CD14-positive monocyte (primary cell): ENCODE results near the gene RHOF. TPM values are rescaled to one million over a fixed set of nuclear protein-coding genes. Genes with fewer than 3 reads are reported as not detected.

Source experiments
- DNase-seq, 3 donors: peaks; one replicate each; pipeline ENCODE4 v3.0.0-alpha.2; 2011 to 2022
- H2AFZ ChIP-seq: 2 replicates; pipeline ENCODE4 v1.6.0; 2012; ENCODE audit warnings: mild to moderate bottlenecking, low read depth, low read length, inconsistent platforms; ENCODE audit not compliant: insufficient read depth, poor library complexity, severe bottlenecking
- H3K27ac ChIP-seq, 2 donors: 1 replicate in 1 of 2; 2 replicates in 1 of 2; pipeline ENCODE4 v1.5.1; 2012 to 2013; ENCODE audit warnings: low read length in 2 of 2, control low read depth in 1 of 2, inconsistent platforms in 1 of 2, low read depth in 1 of 2, mild to moderate bottlenecking in 1 of 2
- H3K27me3 ChIP-seq, 2 donors: one replicate each; pipeline versions ENCODE4 v1.6.0 to v1.6.1; 2011 to 2013; ENCODE audit warnings: low read length in 2 of 2; ENCODE audit not compliant: control insufficient read depth in 2 of 2, insufficient read depth in 2 of 2
- H3K36me3 ChIP-seq, 2 donors: replicated peaks in 1 of 2; 1 replicate in 1 of 2; 2 replicates in 1 of 2; pipeline versions ENCODE4 v1.5.1 to v1.6.1; 2012 to 2013; ENCODE audit warnings: low read length in 2 of 2, control low read depth in 1 of 2, inconsistent platforms in 1 of 2, mild to moderate bottlenecking in 1 of 2; ENCODE audit not compliant: insufficient read depth in 2 of 2, control insufficient read depth in 1 of 2
- H3K4me1 ChIP-seq, 2 donors: 1 replicate in 1 of 2; 2 replicates in 1 of 2; pipeline versions ENCODE4 v1.5.1 to v1.6.1; 2012 to 2013; ENCODE audit warnings: low read length in 2 of 2, control low read depth in 1 of 2, inconsistent platforms in 1 of 2, mild to moderate bottlenecking in 1 of 2, moderate library complexity in 1 of 2; ENCODE audit not compliant: insufficient read depth in 2 of 2, control insufficient read depth in 1 of 2
- H3K4me2 ChIP-seq: replicated peaks from 2 replicates; pipeline ENCODE3; 2012; ENCODE audit warnings: low read length, moderate library complexity, mild to moderate bottlenecking; ENCODE audit not compliant: poor library complexity, severe bottlenecking; ENCODE audit errors: extremely low read depth
- H3K4me3 ChIP-seq, 3 experiments: fragments of 200-600 bp in 1 of 3; sonication (generic) in 1 of 3; replicated peaks in 1 of 3; 1 replicate in 2 of 3; 2 replicates in 1 of 3; pipeline ENCODE4 v1.5.1; 2011 to 2013; ENCODE audit warnings: low read length in 3 of 3, mild to moderate bottlenecking in 3 of 3, control low read depth in 2 of 3, low read depth in 2 of 3, inconsistent platforms in 1 of 3, moderate library complexity in 1 of 3
- H3K79me2 ChIP-seq: 2 replicates; pipeline ENCODE4 v1.6.0; 2012; ENCODE audit warnings: mild to moderate bottlenecking, control low read depth, inconsistent platforms, low read length, moderate library complexity; ENCODE audit not compliant: insufficient read depth
- H3K9ac ChIP-seq: 2 replicates; pipeline ENCODE4 v1.6.0; 2017; ENCODE audit warnings: low read length, mild to moderate bottlenecking; ENCODE audit not compliant: insufficient read depth, poor library complexity, severe bottlenecking
- H3K9me3 ChIP-seq, 2 donors: replicated peaks in 1 of 2; 1 replicate in 1 of 2; 2 replicates in 1 of 2; pipeline versions ENCODE4 v1.5.1 to v1.6.1; 2012 to 2013; ENCODE audit warnings: low read length in 2 of 2, control low read depth in 1 of 2; ENCODE audit not compliant: control insufficient read depth in 1 of 2, insufficient read depth in 1 of 2
- H4K20me1 ChIP-seq: 2 replicates; pipeline ENCODE4 v1.6.0; 2012; ENCODE audit warnings: mild to moderate bottlenecking, low read length, control low read depth, moderate library complexity; ENCODE audit not compliant: insufficient read depth
- H3K27ac Mint-ChIP-seq, 7 donors: one replicate each; pipeline ENCODE4 v1.8.0; 2020; ENCODE audit warnings: mild to moderate bottlenecking in 7 of 7, mixed read lengths in 7 of 7, moderate library complexity in 6 of 7, inconsistent platforms in 2 of 7
- H3K27me3 Mint-ChIP-seq, 3 donors: one replicate each; pipeline ENCODE4 v1.8.0; 2021 to 2022; ENCODE audit warnings: low read depth in 3 of 3, mild to moderate bottlenecking in 3 of 3, mixed read lengths in 3 of 3, moderate library complexity in 3 of 3, inconsistent platforms in 1 of 3
- H3K36me3 Mint-ChIP-seq, 2 donors: one replicate each; pipeline ENCODE4 v1.8.0; 2020; ENCODE audit warnings: mixed read lengths in 2 of 2, inconsistent platforms in 1 of 2, mild to moderate bottlenecking in 1 of 2
- H3K4me1 Mint-ChIP-seq: one replicate; pipeline ENCODE4 v1.8.0; 2020; ENCODE audit warnings: mild to moderate bottlenecking, mixed read lengths
- H3K4me3 Mint-ChIP-seq, 2 donors: one replicate each; pipeline ENCODE4 v1.8.0; 2020; ENCODE audit warnings: mild to moderate bottlenecking in 2 of 2, mixed read lengths in 2 of 2, moderate library complexity in 1 of 2
- H3K9me3 Mint-ChIP-seq, 7 donors: one replicate each; pipeline ENCODE4 v1.8.0; 2020 to 2022; ENCODE audit warnings: mixed read lengths in 7 of 7, mild to moderate bottlenecking in 6 of 7, moderate library complexity in 6 of 7, inconsistent platforms in 2 of 7
- CTCF ChIP-seq: fragments of 200-600 bp; IDR thresholded peaks from one replicate; pipeline ENCODE4 v1.8.0; 2022; ENCODE audit warnings: antibody characterized with exemption, mild to moderate bottlenecking
- WGBS: methylation state at CpG from one replicate; pipeline ENCODE4 v1.1.5; 2013; ENCODE audit warnings: missing lambda C conversion rate; ENCODE audit not compliant: insufficient coverage; 5-methylcytosine and 5-hydroxymethylcytosine counted together
- intact Hi-C, 2 donors: fragments of 100-400 bp; cut with micrococcal nuclease; formaldehyde crosslinking; loops; one replicate each; pipeline versions ENCODE4 v1.15.0 to v1.15.1; 2023
- polyA plus RNA-seq, 3 donors: library from polyadenylated mRNA; depleted of rRNA in 1 of 3; unstranded in 2 of 3; stranded (reverse) in 1 of 3; fragments of 300-500 nt in 2 of 3; fragments of >200 nt in 1 of 3; fragmentation: Illumina TruSeq in 2 of 3; gene quantifications; 1 replicate in 2 of 3; 2 replicates in 1 of 3; pipeline ENCODE4 v1.2.3, GENCODE V29; 2012 to 2021

RHOF gene
- polyA plus RNA-seq, 3 donors, result 7.1 to 25.9 (median 13.6) TPM

- Mint-ChIP-seq H3K27me3 (peaks cover 0 to 3% (median 0%) of the 10 kb centered on the region in 3 donors), H3K36me3 (peaks cover 78 to 95% of the 10 kb centered on the region in 2 donors), H3K4me3 (no peak overlapping the region), H3K4me1 (peaks cover 18% of the 10 kb centered on the region), H3K27ac (peak overlapping the region in 4 of 7 donors; percentile 3 to 73 (median 36)), H3K9me3 (no peaks in the 10 kb centered on the region)
- H3K9ac ChIP-seq, result no peak overlapping the region
- no peak for DNase-seq
- no peak for TF ChIP-seq CTCF
- H2AFZ ChIP-seq, result no peak overlapping the region
- H3K4me3 ChIP-seq, result no peak overlapping the region
- no peaks in the 10 kb centered on the region for H3K27me3 ChIP-seq
- H3K27ac ChIP-seq, result no peak overlapping the region
- intact Hi-C loops, result no loop called here
- H3K9me3 ChIP-seq, result no peaks in the 10 kb centered on the region
- peaks cover 12 to 17% of the 10 kb centered on the region in 2 donors for H3K4me1 ChIP-seq
- peaks cover 94% of the 10 kb centered on the region for H4K20me1 ChIP-seq
- peaks cover 79 to 95% of the 10 kb centered on the region in 2 donors for H3K36me3 ChIP-seq
- H3K4me2 ChIP-seq, result no peak overlapping the region
- 99% methylated on average over 6 of the region's 8 CpGs for WGBS
- H3K79me2 ChIP-seq, result peaks cover 17% of the 10 kb centered on the region
Measured at GRCh38 chr12:121828306-121828705, 34.8 kb upstream of the RHOF start.

GRCh38 chr12:121827351-121828099 lies 34.0 kb upstream of the RHOF start:
- Histone ChIP-seq H3K9me3 (no peaks in the 10 kb centered on the region), H3K4me2 (no peak overlapping the region), H3K36me3 (peaks cover 84 to 97% of the 10 kb centered on the region in 2 donors), H3K4me3 (no peak overlapping the region), H3K27ac (no peak overlapping the region), H3K79me2 (peaks cover 17% of the 10 kb centered on the region), H3K4me1 (peaks cover 8 to 12% of the 10 kb centered on the region in 2 donors), H3K9ac (no peak overlapping the region), H4K20me1 (peaks cover 98% of the 10 kb centered on the region), H2AFZ (no peak overlapping the region), H3K27me3 (no peaks in the 10 kb centered on the region)
- H3K9me3 Mint-ChIP-seq, result no peaks in the 10 kb centered on the region
- peaks cover 75 to 100% of the 10 kb centered on the region in 2 donors for H3K36me3 Mint-ChIP-seq
- no peak for DNase-seq
- WGBS, result 97% methylated on average over 43 of the region's 48 CpGs
- no peak for TF ChIP-seq CTCF
- peaks cover 13% of the 10 kb centered on the region for H3K4me1 Mint-ChIP-seq
- intact Hi-C loops, result no loop called here
- no peak overlapping the region for H3K4me3 Mint-ChIP-seq
- H3K27me3 Mint-ChIP-seq, result peaks cover 0 to 3% (median 0%) of the 10 kb centered on the region in 3 donors
- H3K27ac Mint-ChIP-seq, result peak overlapping the region in 1 of 7 donors; percentile 5
